ENCODE measurements around the gene IPO4.

Gene IPO4

DNA sequence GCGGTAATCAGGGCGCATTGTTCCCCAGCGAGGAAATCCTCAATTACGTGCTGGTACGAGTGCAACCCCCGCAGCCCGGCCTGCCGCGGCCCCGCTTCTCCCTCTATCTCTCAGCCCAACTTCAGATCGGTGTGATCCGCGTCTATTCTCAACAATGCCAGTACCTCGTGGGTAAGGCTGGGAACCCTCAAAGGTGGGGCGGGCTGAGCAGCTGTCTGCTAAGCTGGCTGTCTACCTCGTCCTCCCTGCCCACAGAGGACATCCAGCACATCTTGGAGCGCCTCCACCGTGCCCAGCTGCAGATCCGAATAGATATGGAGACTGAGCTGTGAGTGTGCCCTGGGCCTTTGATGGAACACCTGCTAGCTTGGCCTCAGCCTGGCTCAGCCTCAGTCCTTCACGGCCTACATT, 15.7 kb downstream of the IPO4 start:
- no peak for DNase-seq (ENCODE audit: low spot score)

DNA sequence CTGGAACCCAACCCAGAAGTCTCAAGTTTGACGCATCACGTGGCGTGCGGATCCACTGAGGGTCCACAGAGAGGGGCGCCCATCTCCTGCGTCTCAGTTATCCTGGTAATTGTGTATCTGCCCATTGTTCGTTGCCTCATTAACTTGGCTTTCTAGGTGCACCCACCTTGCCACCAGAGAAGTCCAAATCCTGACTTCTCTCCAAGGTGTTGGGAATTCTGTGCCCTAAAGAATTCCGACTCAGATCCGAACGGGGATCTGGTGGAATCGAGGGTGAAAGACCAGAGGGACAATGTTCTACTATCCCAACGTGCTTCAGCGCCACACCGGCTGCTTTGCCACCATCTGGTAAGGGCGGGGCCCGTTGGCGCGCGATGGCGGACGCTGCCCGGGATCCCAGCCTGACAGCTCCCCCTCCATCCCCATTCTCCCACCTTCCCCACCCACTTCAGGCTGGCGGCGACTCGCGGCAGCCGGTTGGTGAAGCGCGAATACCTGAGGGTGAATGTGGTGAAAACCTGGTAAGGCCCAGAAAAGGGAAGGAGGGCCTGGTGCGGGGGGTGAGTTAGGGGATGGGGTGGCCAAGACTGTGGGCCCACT, 16.3 kb downstream of the IPO4 start:
- peak; percentile 75 for DNase-seq (ENCODE audit: low spot score)

DNA sequence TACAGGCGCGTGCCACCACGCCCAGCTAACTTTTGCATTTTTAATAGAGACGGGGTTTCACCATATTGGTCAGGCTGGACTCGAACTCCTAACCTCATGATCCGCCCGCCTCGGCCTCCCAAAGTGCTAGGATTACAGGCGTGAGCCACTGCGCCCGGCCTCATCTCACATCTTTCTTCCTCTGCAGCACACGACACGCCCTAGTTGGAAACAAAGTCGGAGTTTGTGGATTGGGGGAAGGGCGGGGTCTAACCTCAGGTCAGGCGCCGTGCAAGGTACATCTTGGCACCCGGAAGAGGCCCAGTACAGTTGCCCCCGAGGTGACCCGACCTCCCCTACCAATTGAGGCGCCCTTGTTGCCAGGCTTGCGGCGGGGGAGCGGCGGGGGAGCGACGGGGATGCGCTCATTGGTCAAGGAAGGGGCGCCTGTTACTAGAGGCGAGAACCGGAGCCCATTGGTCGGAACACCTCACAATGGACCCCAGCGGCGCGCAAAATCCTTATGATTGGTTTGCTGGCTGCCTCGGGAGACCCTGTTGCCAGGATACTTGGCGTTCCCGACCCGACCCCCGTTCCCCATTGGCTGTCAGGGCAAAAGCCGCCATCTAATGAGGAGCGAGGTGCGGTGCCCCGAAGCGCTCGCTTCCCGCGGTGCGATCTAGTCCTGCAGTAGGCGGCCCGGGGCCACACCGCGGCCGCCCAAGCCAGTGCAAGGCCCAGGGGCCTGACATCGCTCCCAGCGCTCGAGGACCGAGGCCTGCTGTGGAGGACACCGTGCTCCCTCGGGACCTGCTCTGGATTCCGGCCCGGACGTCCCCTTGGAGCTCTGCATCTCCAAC, 17.0 kb downstream of the IPO4 start, which contains the start of gene REC8:
TSS of gene REC8 (plus strand) at position 659 of the 839 bp plus-strand sequence. CDS start 473 bp downstream, outside the sequence.
- DNase-seq (ENCODE audit: low spot score) = peak; percentile 98

DNA sequence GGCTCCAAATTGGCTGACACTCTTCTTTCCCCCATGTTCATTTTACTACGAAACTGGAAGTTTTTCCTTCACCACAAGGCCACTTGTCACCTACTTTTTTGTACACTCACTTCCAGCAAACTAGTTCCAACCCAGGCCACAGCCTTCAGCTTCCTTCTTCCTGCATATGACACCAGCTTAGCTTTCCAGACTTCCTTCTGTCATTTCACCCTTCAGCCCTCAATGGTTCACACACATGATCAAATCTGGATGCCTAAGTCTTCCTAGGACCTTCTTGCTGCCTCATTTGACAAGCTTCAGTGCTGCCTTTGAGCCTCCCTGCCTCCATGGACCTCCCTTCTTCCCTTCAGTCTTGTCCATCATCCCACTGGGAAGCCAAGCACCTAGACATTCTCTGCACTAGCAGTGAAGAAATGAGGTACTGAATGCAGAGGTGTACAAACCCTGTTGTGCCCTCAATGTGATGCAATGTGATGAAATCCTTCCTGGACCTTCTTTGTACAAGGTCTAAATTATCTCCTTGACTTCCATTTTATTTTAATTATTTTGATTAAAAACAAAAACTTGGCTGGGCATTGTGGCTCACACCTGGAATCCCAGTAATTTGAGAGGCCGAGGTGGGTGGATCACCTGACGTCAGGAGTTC, 21.0 kb downstream of the IPO4 start:
- no peak for DNase-seq (ENCODE audit: low spot score)

DNA sequence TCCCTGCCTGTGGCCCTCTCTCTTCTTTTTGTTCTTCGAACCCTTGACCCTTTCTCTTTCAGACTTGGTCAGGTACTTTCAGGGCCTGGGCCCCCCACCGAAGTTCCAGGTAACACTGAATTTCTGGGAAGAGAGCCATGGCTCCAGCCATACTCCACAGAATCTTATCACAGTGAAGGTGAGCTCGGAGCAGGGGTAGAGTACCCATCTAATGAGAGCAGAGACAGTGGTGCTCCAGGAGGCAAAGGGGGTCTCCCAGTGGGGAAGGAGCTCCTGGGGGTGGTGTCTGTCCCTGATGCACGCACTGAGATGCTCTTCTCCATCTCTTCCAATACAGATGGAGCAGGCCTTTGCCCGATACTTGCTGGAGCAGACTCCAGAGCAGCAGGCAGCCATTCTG, 22.8 kb downstream of the IPO4 start:
- DNase-seq (ENCODE audit: low spot score) = no peak

DNA sequence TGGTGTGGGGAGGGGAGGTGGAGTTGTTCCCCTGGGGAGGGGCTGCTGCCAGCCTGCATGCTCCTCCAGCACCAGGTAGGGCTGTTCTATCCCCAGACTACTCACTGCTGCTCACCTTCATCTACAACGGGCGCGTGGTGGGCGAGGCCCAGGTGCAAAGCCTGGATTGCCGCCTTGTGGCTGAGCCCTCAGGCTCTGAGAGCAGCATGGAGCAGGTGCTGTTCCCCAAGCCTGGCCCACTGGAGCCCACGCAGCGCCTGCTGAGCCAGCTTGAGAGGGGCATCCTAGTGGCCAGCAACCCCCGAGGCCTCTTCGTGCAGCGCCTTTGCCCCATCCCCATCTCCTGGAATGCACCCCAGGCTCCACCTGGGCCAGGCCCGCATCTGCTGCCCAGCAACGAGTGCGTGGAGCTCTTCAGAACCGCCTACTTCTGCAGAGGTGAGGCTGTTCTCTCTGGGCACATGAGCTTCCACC, 24.1 kb downstream of the IPO4 start:
- DNase-seq (ENCODE audit: low spot score) = no peak

DNA sequence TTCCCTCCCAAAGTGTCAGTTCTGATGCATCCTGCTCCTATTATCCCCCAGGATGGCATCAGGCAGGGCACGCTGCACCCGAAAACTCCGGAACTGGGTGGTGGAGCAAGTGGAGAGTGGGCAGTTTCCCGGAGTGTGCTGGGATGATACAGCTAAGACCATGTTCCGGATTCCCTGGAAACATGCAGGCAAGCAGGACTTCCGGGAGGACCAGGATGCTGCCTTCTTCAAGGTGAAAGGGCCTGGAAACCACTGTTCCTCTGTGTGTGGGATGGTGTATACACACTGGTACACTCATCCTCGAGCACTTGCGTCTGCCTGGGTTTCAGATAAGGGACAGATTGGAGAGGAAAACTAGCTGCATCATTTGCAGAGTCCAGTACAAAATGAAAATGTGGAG, 26.5 kb downstream of the IPO4 start:
- DNase-seq (ENCODE audit: low spot score) = no peak

DNA sequence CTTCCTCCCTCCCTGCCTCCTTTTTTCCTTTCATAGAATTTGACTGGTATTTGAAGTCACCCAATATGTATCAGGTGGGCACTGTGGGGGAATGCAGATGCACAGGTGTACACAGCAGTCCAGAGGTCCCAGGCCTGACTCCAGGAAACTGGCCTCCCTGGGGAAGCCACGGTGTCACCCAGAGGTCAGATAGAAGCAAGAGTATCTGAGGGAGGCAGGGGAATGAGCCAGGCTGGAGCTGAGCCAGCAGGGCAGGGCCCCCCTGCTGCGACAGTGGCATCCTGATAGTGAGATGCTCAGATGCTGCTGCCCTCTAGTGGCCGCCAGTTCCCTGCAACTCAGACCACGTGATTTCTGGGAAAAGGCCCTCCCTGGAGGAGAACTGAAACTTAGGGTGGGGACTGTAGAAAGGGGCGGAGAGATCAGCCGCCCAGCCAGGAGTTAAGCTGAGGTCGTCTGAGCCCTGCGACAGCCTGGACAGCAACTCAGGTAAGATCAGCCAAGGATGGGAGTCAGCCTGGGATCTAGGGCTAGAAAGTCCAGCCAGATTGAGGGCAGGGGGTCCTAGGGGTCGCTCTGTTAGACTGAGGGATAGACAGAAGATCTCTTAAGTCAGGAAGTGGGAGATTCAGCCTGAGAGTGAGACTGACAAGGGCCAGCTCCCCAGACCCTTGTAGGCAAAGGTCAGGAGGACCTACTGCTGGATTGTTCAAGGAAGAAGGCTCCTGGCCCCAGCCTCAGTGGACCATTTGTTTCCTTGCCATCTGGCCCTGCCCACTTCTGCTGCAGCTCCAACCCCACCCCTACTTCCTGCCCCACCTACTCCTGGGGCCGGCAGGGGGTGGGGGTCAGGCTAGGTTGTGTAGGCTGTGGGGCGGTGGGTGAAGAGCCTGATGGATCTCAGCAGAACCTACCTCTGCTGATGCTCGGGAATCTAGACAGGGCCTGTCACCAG, 27.5 kb downstream of the IPO4 start, which contains the start of gene IRF9:
TSS of gene IRF9 (plus strand) at position 416 of the 955 bp plus-strand sequence. CDS start 880 bp downstream, outside the sequence.
- peak; percentile 94 for DNase-seq (ENCODE audit: low spot score)

DNA sequence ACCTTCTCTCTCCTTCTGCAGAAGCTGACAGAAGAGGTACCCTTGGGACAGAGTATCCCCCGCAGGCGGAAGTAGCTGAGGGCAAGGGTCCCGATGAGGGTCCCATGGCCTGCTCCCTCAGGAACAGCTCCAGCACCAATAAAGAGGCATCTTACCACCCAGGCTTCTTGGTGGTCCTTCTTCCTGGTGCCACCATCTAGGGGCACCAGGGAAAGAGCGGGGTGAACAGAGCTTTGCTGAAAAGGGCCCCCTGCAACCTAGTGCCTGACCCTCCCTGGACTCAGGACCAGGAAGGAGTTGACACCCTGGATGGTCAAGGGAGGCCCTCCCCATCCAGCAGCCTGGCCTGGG, 28.1 kb downstream of the IPO4 start:
- no peak for DNase-seq (ENCODE audit: low spot score)

DNA sequence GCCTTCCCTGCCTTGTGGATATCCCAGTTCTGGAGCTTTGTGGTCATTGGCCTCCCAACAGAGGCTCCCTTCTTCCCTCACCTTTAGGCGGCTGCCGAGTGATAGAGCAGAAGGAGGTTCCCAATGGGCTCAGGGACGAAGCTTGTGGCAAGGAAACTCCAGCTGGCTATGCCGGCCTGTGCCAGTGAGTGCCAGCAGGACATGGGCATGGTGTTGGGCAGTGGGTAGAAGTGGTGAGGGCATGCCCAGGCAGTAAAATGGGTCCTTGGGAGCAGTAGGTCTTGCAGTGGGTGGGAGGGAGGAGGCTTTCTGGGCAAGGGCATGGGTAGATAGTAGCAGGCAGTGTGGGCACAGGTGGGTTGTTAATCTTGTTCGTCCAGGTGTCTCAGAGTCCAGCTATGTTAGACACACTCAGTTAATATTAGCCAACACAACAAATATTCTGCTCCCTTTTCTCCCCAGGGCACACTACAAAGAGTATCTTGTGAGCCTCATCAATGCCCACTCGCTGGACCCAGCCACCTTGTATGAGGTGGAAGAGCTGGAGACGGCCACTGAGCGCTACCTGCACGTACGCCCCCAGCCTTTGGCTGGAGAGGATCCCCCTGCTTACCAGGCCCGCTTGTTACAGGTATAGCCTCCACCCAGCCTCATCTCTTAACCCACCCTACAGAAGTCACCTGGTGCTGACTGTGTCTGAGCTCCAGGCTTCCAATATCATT, 28.7 kb downstream of the IPO4 start:
- DNase-seq (ENCODE audit: low spot score) = no peak

DNA sequence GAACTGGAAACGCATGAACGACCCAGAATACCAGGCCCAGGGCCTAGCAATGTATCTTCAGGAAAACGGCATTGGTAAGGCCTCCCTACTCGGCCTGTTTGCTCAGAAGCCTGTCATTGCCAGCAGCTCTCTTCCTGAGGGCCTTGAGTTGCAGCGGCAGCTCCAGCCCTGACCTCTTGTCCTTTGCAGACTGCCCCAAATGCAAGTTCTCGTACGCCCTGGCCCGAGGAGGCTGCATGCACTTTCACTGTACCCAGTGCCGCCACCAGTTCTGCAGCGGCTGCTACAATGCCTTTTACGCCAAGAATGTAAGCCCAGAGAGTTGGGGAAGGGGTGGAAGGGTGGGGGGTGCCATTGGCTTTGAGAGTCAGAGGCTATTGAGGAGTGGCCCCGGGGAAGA, 31.3 kb downstream of the IPO4 start:
- DNase-seq (ENCODE audit: low spot score) = no peak

DNA sequence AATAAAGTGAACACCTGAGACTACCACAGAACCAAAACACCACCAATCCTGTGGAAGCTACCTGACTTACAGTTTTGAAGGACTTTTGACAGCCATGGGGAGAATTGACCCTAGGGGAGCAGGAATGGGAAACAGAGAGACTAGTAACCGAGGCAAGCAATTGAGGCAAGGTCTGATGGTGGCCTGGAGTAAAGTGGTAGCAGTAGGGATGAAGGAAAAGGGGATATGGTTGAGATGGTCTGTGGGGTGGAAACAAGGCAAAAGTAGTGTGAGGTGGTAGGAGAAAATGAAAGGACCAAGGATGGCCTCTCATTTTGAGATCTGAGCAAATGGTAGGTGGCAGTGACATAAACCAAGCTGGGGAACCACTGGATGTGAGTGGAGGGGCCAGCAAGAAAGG, 31.8 kb downstream of the IPO4 start:
- DNase-seq (ENCODE audit: low spot score) = no peak

DNA sequence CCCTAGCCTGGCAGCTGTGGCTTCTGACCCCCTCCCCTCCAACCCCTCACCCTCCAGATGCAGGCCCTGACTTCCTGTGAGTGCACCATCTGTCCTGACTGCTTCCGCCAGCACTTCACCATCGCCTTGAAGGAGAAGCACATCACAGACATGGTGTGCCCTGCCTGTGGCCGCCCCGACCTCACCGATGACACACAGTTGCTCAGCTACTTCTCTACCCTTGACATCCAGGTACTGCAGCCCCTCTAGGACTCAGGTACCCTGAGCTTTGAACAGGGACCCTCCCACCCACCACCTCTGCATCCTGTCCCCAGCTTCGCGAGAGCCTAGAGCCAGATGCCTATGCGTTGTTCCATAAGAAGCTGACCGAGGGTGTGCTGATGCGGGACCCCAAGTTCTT, 33.5 kb downstream of the IPO4 start:
- no peak for DNase-seq (ENCODE audit: low spot score)

DNA sequence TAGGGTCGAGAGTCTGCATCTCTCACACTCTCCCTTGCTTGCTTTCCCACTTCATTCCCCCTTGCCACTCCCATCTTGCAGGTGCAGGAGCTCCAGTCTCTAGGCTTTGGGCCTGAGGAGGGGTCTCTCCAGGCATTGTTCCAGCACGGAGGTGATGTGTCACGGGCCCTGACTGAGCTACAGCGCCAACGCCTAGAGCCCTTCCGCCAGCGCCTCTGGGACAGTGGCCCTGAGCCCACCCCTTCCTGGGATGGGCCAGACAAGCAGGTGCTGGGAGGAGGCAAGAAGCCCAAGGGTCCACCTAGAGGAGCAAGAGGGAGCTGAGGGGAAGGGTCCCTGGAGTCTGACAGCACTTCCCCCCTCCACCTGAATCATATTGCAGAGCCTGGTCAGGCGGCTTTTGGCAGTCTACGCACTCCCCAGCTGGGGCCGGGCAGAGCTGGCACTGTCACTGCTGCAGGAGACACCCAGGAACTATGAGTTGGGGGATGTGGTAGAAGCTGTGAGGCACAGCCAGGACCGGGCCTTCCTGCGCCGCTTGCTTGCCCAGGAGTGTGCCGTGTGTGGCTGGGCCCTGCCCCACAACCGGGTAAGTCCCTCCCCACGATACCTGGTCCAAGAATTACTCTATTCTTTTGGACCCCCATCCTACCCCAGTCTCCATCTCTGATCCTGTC, 37.1 kb downstream of the IPO4 start:
- DNase-seq (ENCODE audit: low spot score) = no peak

DNA sequence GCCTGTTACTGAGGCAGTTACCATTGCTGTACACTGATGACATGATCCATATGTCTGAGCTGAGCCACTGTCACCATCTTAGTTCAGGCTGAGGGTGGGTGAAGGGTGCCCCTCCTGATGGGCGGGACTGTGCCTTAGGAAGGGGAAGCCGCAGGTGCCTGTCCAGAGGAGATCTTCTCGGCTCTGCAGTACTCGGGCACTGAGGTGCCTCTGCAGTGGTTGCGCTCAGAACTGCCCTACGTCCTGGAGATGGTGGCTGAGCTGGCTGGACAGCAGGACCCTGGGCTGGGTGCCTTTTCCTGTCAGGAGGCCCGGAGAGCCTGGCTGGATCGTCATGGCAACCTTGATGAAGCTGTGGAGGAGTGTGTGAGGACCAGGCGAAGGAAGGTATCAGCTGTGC, 37.6 kb downstream of the IPO4 start:
- DNase-seq (ENCODE audit: low spot score) = no peak

DNA sequence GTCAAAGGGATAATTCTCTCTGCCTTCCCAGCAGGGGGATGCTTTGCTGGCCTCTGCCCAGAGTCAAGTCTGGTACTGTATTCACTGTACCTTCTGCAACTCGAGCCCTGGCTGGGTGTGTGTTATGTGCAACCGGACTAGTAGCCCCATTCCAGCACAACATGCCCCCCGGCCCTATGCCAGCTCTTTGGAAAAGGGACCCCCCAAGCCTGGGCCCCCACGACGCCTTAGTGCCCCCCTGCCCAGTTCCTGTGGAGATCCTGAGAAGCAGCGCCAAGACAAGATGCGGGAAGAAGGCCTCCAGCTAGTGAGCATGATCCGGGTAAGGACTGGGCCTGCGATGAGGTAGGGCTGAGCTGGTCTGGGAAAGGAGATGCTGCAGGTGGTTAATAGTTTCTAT, 38.0 kb downstream of the IPO4 start:
- no peak for DNase-seq (ENCODE audit: low spot score)

DNA sequence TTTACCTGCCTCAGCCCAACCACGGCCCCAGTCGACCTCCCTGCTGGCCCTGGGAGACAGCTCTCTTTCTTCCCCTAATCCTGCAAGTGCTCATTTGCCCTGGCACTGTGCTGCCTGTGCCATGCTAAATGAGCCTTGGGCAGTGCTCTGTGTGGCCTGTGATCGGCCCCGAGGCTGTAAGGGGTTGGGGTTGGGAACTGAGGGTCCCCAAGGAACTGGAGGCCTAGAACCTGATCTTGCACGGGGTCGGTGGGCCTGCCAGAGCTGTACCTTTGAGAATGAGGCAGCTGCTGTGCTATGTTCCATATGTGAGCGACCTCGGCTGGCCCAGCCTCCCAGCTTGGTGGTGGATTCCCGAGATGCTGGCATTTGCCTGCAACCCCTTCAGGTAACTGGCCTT, 38.6 kb downstream of the IPO4 start:
- no peak for DNase-seq (ENCODE audit: low spot score)

DNA sequence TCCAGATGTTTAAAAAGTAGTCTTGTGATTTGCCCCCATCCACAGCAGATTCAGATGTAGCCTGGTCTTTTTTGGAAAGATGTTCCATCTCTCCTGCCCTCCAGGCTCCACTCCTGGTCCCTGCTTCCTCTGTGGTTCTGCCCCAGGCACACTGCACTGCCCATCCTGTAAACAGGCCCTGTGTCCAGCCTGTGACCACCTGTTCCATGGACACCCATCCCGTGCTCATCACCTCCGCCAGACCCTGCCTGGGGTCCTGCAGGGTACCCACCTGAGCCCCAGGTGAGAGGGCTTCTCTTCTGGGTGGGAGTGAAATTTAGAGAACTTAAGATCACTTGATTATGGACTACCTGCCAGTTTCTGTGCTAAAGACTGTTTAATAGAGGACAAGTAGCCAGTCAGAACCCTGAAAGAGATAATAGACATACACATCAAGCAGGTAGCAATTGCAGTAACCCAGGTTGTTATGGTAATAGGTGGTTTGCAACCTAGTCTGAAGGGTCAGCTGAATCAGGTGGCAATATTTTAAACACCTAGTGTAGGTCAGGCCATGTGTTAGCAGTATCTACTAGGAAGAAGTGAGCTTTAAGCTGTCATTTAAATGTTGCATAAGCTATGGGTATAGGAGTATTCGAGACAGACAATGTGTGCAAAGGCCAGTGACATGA, 39.2 kb downstream of the IPO4 start:
- no peak for DNase-seq (ENCODE audit: low spot score)

DNA sequence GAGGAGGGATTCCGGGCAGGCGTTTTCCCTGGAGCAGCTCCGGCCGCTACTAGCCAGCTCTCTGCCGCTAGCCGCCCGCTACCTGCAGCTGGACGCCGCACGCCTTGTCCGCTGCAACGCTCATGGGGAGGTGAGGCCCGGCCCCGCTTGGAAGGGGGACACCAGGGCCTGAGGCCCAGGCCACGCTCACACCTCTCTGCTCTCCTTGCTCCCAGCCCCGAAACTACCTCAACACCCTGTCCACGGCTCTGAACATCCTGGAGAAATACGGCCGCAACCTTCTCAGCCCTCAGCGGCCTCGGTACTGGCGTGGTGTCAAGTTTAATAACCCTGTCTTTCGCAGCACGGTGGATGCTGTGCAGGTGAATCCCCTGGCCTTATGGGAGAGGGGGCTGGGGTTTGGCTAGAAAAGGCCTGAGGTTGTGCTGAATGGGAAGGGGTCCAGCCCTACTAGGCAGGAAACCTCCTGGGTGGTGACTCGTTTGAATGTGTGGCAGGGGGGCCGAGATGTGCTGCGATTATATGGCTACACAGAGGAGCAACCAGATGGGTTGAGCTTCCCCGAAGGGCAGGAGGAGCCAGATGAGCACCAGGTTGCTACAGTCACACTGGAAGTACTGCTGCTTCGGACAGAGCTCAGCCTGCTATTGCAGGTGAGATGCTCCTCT, 40.7 kb downstream of the IPO4 start:
- DNase-seq (ENCODE audit: low spot score) = no peak
